ENCODE data around the gene COX7A2L. TPM values are rescaled to one million over a fixed set of nuclear protein-coding genes. Genes with fewer than 3 reads are reported as not detected.
A peak's percentile ranks its signal among the peaks of the same experiment; 100 is the strongest.

COX7A2L gene, protein sequence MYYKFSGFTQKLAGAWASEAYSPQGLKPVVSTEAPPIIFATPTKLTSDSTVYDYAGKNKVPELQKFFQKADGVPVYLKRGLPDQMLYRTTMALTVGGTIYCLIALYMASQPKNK
- 100 to 1,000 TPM in 1 of 4 donors, 10 to 100 TPM in 3; 56.9 to 122 (median 95.1) TPM for total RNA-seq

DNA sequence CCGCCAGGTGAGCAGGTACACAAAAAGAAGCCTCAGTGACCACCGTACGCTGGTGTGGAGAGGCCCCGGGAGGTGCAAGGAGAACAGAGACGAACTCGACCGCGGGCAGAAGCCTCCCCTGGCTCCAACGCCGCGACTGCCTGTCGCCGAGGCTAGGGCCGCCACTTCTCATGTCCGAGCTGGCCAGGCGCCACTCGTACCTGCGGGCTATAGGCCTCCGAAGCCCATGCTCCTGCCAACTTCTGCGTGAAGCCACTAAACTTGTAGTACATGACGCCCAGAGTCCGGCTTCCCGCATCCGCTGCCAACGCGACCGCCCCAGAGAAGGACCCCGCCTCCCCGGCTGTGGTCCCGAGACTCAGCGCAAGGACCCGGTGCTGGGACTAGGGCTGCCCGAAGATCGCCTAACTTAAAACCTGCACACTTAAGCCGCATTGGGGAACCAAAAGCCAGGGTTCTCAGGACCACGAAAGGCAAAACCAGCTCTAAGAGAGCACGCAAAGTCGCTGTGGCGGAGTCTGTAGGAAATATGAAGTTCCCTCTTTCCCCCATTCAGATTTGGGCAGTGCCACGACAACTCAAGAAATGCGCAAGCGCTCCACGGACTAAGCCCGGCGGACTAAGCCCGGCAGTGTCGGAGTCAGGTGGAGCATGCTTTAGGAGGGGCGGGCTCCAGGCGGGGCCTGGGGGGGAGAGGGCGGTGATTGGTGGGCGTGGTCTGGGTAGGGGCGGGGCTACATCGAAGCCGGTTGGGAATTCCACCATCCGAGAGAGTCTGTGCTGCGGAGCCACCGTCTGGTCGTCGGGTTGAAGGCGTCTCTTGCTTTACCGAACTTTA, at the start of gene COX7A2L:
TSS of gene COX7A2L (minus strand) at position 328 of the 838 bp plus-strand sequence. CDS start at position 272, 56 bp downstream.
- Histone ChIP-seq H3K4me1 (peaks cover 23 to 43% (median 36%) of the 10 kb centered on the region in 4 donors), H3K27ac (replicated peaks in 1 of 4) (peak within 1 kb of the TSS; percentile 89 to 93 (median 92)), H3K36me3 (no peaks in the 10 kb centered on the region), H3K27me3 (no peaks in the 10 kb centered on the region), H3K4me3 (peak within 1 kb of the TSS; percentile 89 to 99 (median 92)), H3K9me3 (no peaks in the 10 kb centered on the region)
- intact Hi-C loops (cut with DNase I) = no loop called here
- peak; percentile 99 for DNase-seq (ENCODE audit: extremely low spot score)
- 1% methylated on average over 34 of the region's 61 CpGs for WGBS
- TF ChIP-seq, protein P1, sequence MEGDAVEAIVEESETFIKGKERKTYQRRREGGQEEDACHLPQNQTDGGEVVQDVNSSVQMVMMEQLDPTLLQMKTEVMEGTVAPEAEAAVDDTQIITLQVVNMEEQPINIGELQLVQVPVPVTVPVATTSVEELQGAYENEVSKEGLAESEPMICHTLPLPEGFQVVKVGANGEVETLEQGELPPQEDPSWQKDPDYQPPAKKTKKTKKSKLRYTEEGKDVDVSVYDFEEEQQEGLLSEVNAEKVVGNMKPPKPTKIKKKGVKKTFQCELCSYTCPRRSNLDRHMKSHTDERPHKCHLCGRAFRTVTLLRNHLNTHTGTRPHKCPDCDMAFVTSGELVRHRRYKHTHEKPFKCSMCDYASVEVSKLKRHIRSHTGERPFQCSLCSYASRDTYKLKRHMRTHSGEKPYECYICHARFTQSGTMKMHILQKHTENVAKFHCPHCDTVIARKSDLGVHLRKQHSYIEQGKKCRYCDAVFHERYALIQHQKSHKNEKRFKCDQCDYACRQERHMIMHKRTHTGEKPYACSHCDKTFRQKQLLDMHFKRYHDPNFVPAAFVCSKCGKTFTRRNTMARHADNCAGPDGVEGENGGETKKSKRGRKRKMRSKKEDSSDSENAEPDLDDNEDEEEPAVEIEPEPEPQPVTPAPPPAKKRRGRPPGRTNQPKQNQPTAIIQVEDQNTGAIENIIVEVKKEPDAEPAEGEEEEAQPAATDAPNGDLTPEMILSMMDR (IDR thresholded peaks at IDR 0.05) = peak; percentile 33 to 45 (median 40)
- TF ChIP-seq POLR2A (IDR thresholded peaks at IDR 0.05; ENCODE audit: low read depth) (peak; percentile 56), EP300 (IDR thresholded peaks at IDR 0.05) (no peak), POLR2AphosphoS5 (IDR thresholded peaks at IDR 0.05) (peak; percentile 87 to 89)

DNA sequence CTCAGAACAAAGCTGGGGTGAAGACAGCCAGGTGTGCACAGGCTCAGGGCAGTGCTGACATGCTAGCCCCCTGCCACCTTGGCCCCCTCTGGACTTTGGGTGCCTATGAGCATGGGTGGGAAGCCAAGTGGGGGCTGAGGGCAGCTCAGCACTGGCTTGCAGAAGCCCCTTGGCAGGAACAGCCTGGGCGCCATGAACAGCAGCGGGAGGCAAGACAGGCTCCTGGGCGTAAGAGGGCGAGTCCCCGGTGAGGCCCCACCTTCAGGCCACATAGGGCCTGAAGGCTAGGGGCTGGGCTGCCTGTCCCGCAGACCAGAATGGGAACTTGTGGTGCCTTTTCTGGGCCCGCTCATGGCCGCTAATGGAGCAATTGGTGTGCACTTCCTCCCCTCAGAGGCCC, 47.0 kb upstream of the COX7A2L start:
- Histone ChIP-seq H3K4me1 (no peaks in the 10 kb centered on the region), H3K9me3 (peaks cover 0 to under 1% (median 0%) of the 10 kb centered on the region in 4 donors), H3K27ac (replicated peaks in 1 of 4) (no peak overlapping the region), H3K36me3 (no peaks in the 10 kb centered on the region), H3K4me3 (no peak overlapping the region), H3K27me3 (no peaks in the 10 kb centered on the region)
- 100% methylated on average over 4 of the region's 8 CpGs for WGBS
- DNase-seq (ENCODE audit: extremely low spot score) = no peak
- no peak for TF ChIP-seq POLR2A (IDR thresholded peaks at IDR 0.05; ENCODE audit: low read depth)
- no peak for TF ChIP-seq POLR2AphosphoS5 (IDR thresholded peaks at IDR 0.05)
- TF ChIP-seq, protein P1 (IDR thresholded peaks at IDR 0.05) = no peak
- no peak for TF ChIP-seq EP300 (IDR thresholded peaks at IDR 0.05)
- intact Hi-C loops (cut with DNase I) = no loop called here

DNA sequence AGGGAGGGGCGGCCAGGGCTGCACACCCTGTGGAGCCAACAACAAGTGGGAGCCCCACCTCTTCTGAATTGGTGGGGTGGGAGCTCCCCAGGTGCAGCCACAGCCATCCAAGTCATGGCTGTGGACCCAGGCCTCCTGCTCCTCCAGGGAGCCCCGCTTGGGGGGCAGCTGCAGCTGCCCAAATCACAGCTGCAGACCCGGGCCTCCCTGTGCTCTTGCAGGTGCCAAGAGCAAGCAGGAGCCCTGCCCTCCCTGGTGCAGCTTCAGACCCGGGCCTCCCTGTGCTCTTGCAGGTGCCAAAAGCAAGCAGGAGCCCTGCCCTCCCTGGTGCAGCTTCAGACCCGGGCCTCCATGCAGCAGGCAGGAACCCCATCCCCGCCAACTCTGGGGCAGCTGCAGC, 46.5 kb upstream of the COX7A2L start:
- no peaks in the 10 kb centered on the region for H3K27me3 ChIP-seq
- no peaks in the 10 kb centered on the region for H3K36me3 ChIP-seq
- intact Hi-C loops (cut with DNase I) = no loop called here
- WGBS = 87% methylated on average over 3 of the region's 6 CpGs
- no peak for DNase-seq (ENCODE audit: extremely low spot score)
- no peaks in the 10 kb centered on the region for H3K9me3 ChIP-seq
- H3K4me1 ChIP-seq = no peaks in the 10 kb centered on the region
- H3K4me3 ChIP-seq = no peak overlapping the region
- TF ChIP-seq POLR2AphosphoS5 (IDR thresholded peaks at IDR 0.05) = no peak
- TF ChIP-seq, protein P1 (IDR thresholded peaks at IDR 0.05) = no peak
- TF ChIP-seq EP300 (IDR thresholded peaks at IDR 0.05) = no peak
- no peak for TF ChIP-seq POLR2A (IDR thresholded peaks at IDR 0.05; ENCODE audit: low read depth)
- no peak overlapping the region for H3K27ac ChIP-seq (replicated peaks in 1 of 4)

DNA sequence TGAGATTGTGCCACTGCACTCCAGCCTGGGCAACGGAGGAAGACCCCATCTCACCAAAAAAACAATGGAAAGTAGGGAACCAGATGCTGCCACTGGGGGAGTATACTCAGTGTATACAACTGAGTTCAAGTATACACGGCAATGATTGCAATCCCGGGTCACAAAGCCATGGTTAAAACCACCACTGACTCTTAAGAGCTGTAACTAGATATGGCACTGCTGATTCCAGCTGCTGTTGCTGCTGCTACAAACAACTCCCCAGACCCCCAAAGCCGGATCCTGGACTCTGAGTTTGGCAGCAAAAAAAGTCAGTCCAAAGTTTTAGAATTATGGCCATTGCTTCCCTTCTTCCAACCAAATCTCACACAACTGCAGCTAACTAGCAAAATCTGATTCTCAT, 43.7 kb upstream of the COX7A2L start:
- no peak for TF ChIP-seq POLR2A (IDR thresholded peaks at IDR 0.05; ENCODE audit: low read depth)
- TF ChIP-seq, protein P1 (IDR thresholded peaks at IDR 0.05) = no peak
- TF ChIP-seq EP300 (IDR thresholded peaks at IDR 0.05) = no peak
- TF ChIP-seq POLR2AphosphoS5 (IDR thresholded peaks at IDR 0.05) = no peak
- no peak for DNase-seq (ENCODE audit: extremely low spot score)
- intact Hi-C loops (cut with DNase I) = no loop called here
- H3K4me3 ChIP-seq = no peak overlapping the region
- no peaks in the 10 kb centered on the region for H3K36me3 ChIP-seq
- H3K9me3 ChIP-seq = no peaks in the 10 kb centered on the region
- WGBS = 73% methylated on average over 4 of the region's 4 CpGs
- no peaks in the 10 kb centered on the region for H3K27me3 ChIP-seq
- H3K27ac ChIP-seq (replicated peaks in 1 of 4) = no peak overlapping the region
- H3K4me1 ChIP-seq = no peaks in the 10 kb centered on the region
